PC-9 (cell line): ENCODE results near the gene TMBIM4.

ENCODE experiments used
- EZH2 ChIP-seq: fragments of 200-600 bp; sonication (generic); IDR thresholded peaks from 2 replicates; pipeline ENCODE4 v1.8.0; 2017; ENCODE audit warnings: antibody characterized with exemption, low read depth
- TF ChIP-seq, protein P1 (sequence below): fragments of 200-600 bp; sonication (generic); conservative IDR thresholded peaks from 2 replicates; pipeline ENCODE4 v1.6.1; 2017; ENCODE audit warnings: mixed run types, antibody characterized with exemption, mild to moderate bottlenecking, moderate library complexity

DNA sequence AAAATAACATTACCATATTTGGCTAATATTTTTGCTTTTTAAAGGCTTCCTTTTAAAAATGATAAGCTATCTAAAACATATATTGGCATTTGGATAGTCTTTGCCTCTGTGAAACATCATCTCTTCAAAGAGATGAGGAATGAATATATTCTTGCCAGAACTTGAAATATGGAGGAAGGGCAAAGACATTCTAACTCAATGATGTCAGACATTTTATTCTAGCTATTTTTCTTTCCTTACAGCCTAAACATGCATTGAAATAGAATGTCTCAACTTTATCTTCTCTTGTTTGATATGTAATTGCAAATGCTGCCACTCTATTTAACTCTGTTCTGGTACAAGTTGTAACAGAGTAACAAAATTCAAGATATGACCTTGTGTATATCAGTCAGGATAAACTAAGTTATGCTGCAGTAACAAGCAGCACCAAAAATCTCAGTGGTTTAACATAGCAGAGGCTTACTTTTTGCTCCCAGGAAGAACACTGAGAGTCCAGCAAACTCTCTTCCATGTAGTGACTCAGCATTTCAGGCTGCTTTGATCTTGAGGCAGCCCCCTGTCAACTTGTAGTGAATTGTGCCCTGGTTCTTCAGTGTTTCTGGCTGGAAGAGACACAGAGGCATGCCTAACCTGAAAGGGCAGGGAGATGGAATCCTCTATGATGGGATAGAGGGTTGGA is 30.2 kb upstream of the TMBIM4 start:
- TF ChIP-seq, protein P1, sequence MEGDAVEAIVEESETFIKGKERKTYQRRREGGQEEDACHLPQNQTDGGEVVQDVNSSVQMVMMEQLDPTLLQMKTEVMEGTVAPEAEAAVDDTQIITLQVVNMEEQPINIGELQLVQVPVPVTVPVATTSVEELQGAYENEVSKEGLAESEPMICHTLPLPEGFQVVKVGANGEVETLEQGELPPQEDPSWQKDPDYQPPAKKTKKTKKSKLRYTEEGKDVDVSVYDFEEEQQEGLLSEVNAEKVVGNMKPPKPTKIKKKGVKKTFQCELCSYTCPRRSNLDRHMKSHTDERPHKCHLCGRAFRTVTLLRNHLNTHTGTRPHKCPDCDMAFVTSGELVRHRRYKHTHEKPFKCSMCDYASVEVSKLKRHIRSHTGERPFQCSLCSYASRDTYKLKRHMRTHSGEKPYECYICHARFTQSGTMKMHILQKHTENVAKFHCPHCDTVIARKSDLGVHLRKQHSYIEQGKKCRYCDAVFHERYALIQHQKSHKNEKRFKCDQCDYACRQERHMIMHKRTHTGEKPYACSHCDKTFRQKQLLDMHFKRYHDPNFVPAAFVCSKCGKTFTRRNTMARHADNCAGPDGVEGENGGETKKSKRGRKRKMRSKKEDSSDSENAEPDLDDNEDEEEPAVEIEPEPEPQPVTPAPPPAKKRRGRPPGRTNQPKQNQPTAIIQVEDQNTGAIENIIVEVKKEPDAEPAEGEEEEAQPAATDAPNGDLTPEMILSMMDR: no peak
- no peak for TF ChIP-seq EZH2
